ENCODE measurements around the gene NELFB. TPM values are rescaled to one million over a fixed set of nuclear protein-coding genes. Genes with fewer than 3 reads are reported as not detected.

NELFB gene
- total and polyA plus RNA-seq, 4 donors = 30.4 to 56.2 (median 44.2) TPM

DNA sequence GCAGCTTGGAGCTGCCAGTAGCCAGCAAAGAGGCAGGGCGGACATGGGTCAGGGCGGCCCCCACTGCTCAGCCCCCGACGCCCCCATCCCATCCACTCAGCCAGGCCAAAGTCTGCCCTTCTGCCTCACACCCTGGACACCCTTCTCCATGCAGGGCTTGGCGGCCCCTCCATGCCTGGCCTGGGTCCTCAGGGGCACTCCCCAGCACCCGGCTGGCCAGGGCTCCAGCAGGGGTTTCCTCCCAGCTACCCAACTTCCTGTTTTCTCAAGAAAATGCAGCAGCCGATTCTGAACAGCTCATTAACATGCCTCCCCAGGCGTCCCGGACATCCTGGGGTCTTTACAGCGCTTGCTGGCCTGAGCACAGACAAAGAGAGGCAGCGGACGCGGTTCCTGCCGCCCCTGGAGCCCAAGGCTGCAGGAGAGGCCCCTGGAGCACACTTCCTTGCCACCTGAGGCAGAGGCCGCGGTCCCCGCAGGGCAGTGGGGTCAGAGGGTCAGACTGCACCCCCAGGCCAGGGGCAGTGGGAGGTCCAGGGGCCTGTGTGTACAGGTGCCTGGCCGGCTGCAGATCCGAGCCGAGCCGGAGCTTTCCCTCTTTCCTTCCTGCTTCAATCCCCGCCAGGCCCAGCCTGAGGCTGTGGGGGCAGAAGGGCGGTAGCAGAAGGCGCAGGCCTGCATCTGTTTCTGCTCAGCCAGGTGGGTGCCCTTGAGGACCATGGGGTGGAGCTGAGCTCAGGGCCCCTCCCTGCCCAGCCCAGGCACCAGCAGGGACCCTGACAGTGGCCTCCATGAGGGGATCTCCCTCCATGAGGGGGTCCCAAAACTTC lies 65.6 kb downstream of the NELFB start:
- H3K9me3 ChIP-seq (ENCODE audit: control insufficient read depth in 4 of 4, insufficient read depth in 3 of 4, low read length in 3 of 4) = no peaks in the 10 kb centered on the region
- peak in 2 of 3 donors; percentile 58 to 80 for DNase-seq
- H3K27ac ChIP-seq (ENCODE audit: low read depth in 1 of 2, low read length in 1 of 2) = peak overlapping the region; percentile 7 to 82
- 20 to 42% methylated on average over 23 to 24 of the region's 24 CpGs for WGBS, 2 donors
- H3K27me3 ChIP-seq (ENCODE audit: control insufficient read depth in 3 of 3, insufficient read depth in 3 of 3, low read length in 2 of 3) = no peaks in the 10 kb centered on the region
- ATAC-seq (ENCODE audit: insufficient read depth, low FRiP score) = no peak
- no peaks in the 10 kb centered on the region for H3K36me3 ChIP-seq (ENCODE audit: control insufficient read depth in 4 of 4, insufficient read depth in 4 of 4, low read length in 4 of 4)
- TF ChIP-seq, protein P1, sequence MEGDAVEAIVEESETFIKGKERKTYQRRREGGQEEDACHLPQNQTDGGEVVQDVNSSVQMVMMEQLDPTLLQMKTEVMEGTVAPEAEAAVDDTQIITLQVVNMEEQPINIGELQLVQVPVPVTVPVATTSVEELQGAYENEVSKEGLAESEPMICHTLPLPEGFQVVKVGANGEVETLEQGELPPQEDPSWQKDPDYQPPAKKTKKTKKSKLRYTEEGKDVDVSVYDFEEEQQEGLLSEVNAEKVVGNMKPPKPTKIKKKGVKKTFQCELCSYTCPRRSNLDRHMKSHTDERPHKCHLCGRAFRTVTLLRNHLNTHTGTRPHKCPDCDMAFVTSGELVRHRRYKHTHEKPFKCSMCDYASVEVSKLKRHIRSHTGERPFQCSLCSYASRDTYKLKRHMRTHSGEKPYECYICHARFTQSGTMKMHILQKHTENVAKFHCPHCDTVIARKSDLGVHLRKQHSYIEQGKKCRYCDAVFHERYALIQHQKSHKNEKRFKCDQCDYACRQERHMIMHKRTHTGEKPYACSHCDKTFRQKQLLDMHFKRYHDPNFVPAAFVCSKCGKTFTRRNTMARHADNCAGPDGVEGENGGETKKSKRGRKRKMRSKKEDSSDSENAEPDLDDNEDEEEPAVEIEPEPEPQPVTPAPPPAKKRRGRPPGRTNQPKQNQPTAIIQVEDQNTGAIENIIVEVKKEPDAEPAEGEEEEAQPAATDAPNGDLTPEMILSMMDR (IDR thresholded peaks at IDR 0.05; ENCODE audit: control extremely low read depth, extremely low read depth) = no peak
- peaks cover 0 to 20% (median under 1%) of the 10 kb centered on the region in 5 donors for H3K4me1 ChIP-seq (ENCODE audit: control insufficient read depth in 5 of 5, insufficient read depth in 5 of 5, low read length in 5 of 5)
- H3K4me3 ChIP-seq = no peak overlapping the region
- no peak overlapping the region for H3K9ac ChIP-seq (ENCODE audit: insufficient read depth in 1 of 2, low read length in 2 of 2)

DNA sequence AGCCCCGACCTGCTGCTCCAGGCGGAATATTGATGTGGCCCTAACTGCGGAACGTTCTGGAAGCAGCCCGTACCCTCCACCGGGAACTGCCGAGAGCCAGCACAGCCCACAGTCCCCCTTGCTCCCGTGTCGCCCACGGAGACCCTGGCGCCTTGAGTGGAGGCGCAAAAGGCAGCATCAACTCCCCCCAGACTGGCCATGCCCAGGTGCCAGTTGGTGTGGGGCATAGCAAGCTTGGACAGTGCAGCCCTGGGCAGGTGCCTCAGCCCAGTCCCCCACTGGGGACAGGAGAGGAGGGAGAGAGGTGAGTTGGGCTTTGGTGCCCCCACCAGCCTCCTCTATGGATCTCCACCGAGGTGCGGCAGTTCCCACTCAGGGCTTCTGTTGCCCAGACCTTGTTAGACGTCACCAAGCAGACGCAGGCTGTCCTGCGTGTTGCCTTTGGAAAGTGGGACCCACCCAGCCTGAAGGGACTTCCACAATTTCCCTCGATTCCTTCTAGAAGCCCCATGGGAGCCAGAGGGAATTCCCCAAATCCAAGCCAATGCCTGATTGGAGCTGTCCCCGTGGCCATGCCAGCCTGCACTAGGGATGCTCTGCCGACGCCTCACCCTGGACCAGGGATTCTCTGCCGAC lies 66.7 kb downstream of the NELFB start:
- TF ChIP-seq, protein P1 (IDR thresholded peaks at IDR 0.05; ENCODE audit: control extremely low read depth, extremely low read depth) = no peak
- Histone ChIP-seq H3K9me3 (ENCODE audit: control insufficient read depth in 4 of 4, insufficient read depth in 3 of 4, low read length in 3 of 4) (no peaks in the 10 kb centered on the region), H3K27me3 (ENCODE audit: control insufficient read depth in 3 of 3, insufficient read depth in 3 of 3, low read length in 2 of 3) (no peaks in the 10 kb centered on the region), H3K36me3 (ENCODE audit: control insufficient read depth in 4 of 4, insufficient read depth in 4 of 4, low read length in 4 of 4) (no peaks in the 10 kb centered on the region), H3K4me1 (ENCODE audit: control insufficient read depth in 5 of 5, insufficient read depth in 5 of 5, low read length in 5 of 5) (peaks cover 0 to 12% (median 0%) of the 10 kb centered on the region in 5 donors), H3K9ac (ENCODE audit: insufficient read depth in 1 of 2, low read length in 2 of 2) (no peak overlapping the region), H3K27ac (ENCODE audit: low read depth in 1 of 2, low read length in 1 of 2) (peak overlapping the region in 1 of 2 donors; percentile 34), H3K4me3 (no peak overlapping the region)
- ATAC-seq (ENCODE audit: insufficient read depth, low FRiP score) = no peak
- 91 to 93% methylated on average over 22 of the region's 22 CpGs for WGBS, 2 donors
- DNase-seq = no peak

Other genes starting within 250 kb of the NELFB start
- gene ABCA2, start 227.1 kb upstream of the NELFB start, total RNA-seq = 10 to 100 TPM; 13.4 to 39.0 TPM
- gene ABCA2, start 227.1 kb upstream of the NELFB start, polyA plus RNA-seq = 10 to 100 TPM; 14.8 to 18.1 TPM
- 1 to 10 TPM in 1 of 2 donors, under 1 TPM in 1; 0.37 to 1.0 TPM for gene FUT7, start 223.2 kb upstream of the NELFB start, total RNA-seq
- gene FUT7, start 223.2 kb upstream of the NELFB start, polyA plus RNA-seq = 1 to 10 TPM in 1 of 2 donors, under 1 TPM in 1; 0.45 to 5.5 TPM
- 10 to 100 TPM; 28.7 to 99.3 TPM for gene NPDC1, start 209.2 kb upstream of the NELFB start, total RNA-seq
- 10 to 100 TPM; 49.0 to 87.5 TPM for gene NPDC1, start 209.2 kb upstream of the NELFB start, polyA plus RNA-seq
- gene ENTPD2, start 201.3 kb upstream of the NELFB start, total RNA-seq = 1 to 10 TPM; 1.8 to 3.2 TPM
- gene ENTPD2, start 201.3 kb upstream of the NELFB start, polyA plus RNA-seq = under 1 TPM; 0.39 to 0.53 TPM
- 1 to 10 TPM; 1.4 to 1.7 TPM for gene SAPCD2, start 184.8 kb upstream of the NELFB start, total RNA-seq
- gene SAPCD2, start 184.8 kb upstream of the NELFB start, polyA plus RNA-seq = 1 to 10 TPM; 1.3 to 2.1 TPM
- gene UAP1L1, start 177.8 kb upstream of the NELFB start, total RNA-seq = 10 to 100 TPM; 12.2 to 35.5 TPM
- gene UAP1L1, start 177.8 kb upstream of the NELFB start, polyA plus RNA-seq = 10 to 100 TPM; 14.5 to 19.7 TPM
- 10 to 100 TPM; 56.7 to 70.9 TPM for gene MAN1B1, start 168.3 kb upstream of the NELFB start, total RNA-seq
- 10 to 100 TPM; 40.3 to 56.9 TPM for gene MAN1B1, start 168.3 kb upstream of the NELFB start, polyA plus RNA-seq
- gene DPP7, start 140.6 kb upstream of the NELFB start, total RNA-seq = 100 to 1,000 TPM in 1 of 2 donors, 10 to 100 TPM in 1; 48.0 to 236 TPM
- 100 to 1,000 TPM; 220 to 436 TPM for gene DPP7, start 140.6 kb upstream of the NELFB start, polyA plus RNA-seq
- gene GRIN1, start 116.2 kb upstream of the NELFB start, total RNA-seq = under 1 TPM; 0.06 to 0.49 TPM
- gene GRIN1, start 116.2 kb upstream of the NELFB start, polyA plus RNA-seq = under 1 TPM; 0.18 to 0.51 TPM
- gene LRRC26, start 85.3 kb upstream of the NELFB start, total RNA-seq = 1 to 10 TPM in 1 of 2 donors, under 1 TPM in 1; 0.77 to 5.2 TPM
- under 1 TPM; 0.12 to 0.37 TPM for gene LRRC26, start 85.3 kb upstream of the NELFB start, polyA plus RNA-seq
- not detected for gene TMEM210, start 83.3 kb upstream of the NELFB start, total RNA-seq
- gene TMEM210, start 83.3 kb upstream of the NELFB start, polyA plus RNA-seq = not detected
- gene ANAPC2, start 66.8 kb upstream of the NELFB start, total RNA-seq = 10 to 100 TPM; 31.9 to 60.9 TPM
- gene ANAPC2, start 66.8 kb upstream of the NELFB start, polyA plus RNA-seq = 10 to 100 TPM; 32.3 to 50.0 TPM
- gene SSNA1, start 66.7 kb upstream of the NELFB start, total RNA-seq = 10 to 100 TPM; 40.8 to 87.0 TPM
- gene SSNA1, start 66.7 kb upstream of the NELFB start, polyA plus RNA-seq = 100 to 1,000 TPM; 114 to 144 TPM
- gene TPRN, start 54.6 kb upstream of the NELFB start, total RNA-seq = 10 to 100 TPM in 1 of 2 donors, 1 to 10 TPM in 1; 8.9 to 30.6 TPM
- gene TPRN, start 54.6 kb upstream of the NELFB start, polyA plus RNA-seq = 10 to 100 TPM; 12.6 to 18.3 TPM
- gene TMEM203, start 49.7 kb upstream of the NELFB start, total RNA-seq = 10 to 100 TPM; 26.0 to 35.8 TPM
- gene TMEM203, start 49.7 kb upstream of the NELFB start, polyA plus RNA-seq = 10 to 100 TPM; 31.8 to 39.3 TPM
- gene NDOR1, start 49.6 kb upstream of the NELFB start, total RNA-seq = 10 to 100 TPM in 1 of 2 donors, 1 to 10 TPM in 1; 4.5 to 22.0 TPM
- 10 to 100 TPM; 11.8 to 12.2 TPM for gene NDOR1, start 49.6 kb upstream of the NELFB start, polyA plus RNA-seq
- 1 to 10 TPM; 1.7 to 7.5 TPM for gene RNF208, start 33.1 kb upstream of the NELFB start, total RNA-seq
- 10 to 100 TPM in 1 of 2 donors, 1 to 10 TPM in 1; 3.1 to 12.0 TPM for gene RNF208, start 33.1 kb upstream of the NELFB start, polyA plus RNA-seq
- gene CYSRT1, start 30.2 kb upstream of the NELFB start, total RNA-seq = under 1 TPM in 1 of 2 donors, not detected in 1; 0.92 TPM
- gene CYSRT1, start 30.2 kb upstream of the NELFB start, polyA plus RNA-seq = 1 to 10 TPM in 1 of 2 donors, under 1 TPM in 1; 0.70 to 2.7 TPM
- gene RNF224, start 27.8 kb upstream of the NELFB start, total RNA-seq = 1 to 10 TPM in 1 of 2 donors, under 1 TPM in 1; 0.52 to 1.1 TPM
- gene RNF224, start 27.8 kb upstream of the NELFB start, polyA plus RNA-seq = 1 to 10 TPM in 1 of 2 donors, under 1 TPM in 1; 0.24 to 1.1 TPM
- under 1 TPM in 1 of 2 donors, not detected in 1; 0.65 TPM for gene SLC34A3, start 24.4 kb upstream of the NELFB start, total RNA-seq
- under 1 TPM; 0.03 to 0.12 TPM for gene SLC34A3, start 24.4 kb upstream of the NELFB start, polyA plus RNA-seq
- 100 to 1,000 TPM; 163 to 505 TPM for gene TUBB4B, start 14.0 kb upstream of the NELFB start, total RNA-seq
- gene TUBB4B, start 14.0 kb upstream of the NELFB start, polyA plus RNA-seq = 100 to 1,000 TPM; 326 to 338 TPM
- not detected for gene STPG3, start 4.0 kb upstream of the NELFB start, total RNA-seq
- gene STPG3, start 4.0 kb upstream of the NELFB start, polyA plus RNA-seq = under 1 TPM in 1 of 2 donors, not detected in 1; 0.18 TPM
- 10 to 100 TPM; 12.1 to 42.5 TPM for gene TOR4A, start 22.4 kb downstream of the NELFB start, total RNA-seq
- 10 to 100 TPM in 1 of 2 donors, 1 to 10 TPM in 1; 9.6 to 29.2 TPM for gene TOR4A, start 22.4 kb downstream of the NELFB start, polyA plus RNA-seq
- gene NRARP, start 46.9 kb downstream of the NELFB start, total RNA-seq = 10 to 100 TPM in 1 of 2 donors, 1 to 10 TPM in 1; 5.2 to 10.8 TPM
- gene NRARP, start 46.9 kb downstream of the NELFB start, polyA plus RNA-seq = 1 to 10 TPM; 2.1 to 6.4 TPM
- gene EXD3, start 167.8 kb downstream of the NELFB start, total RNA-seq = 10 to 100 TPM; 17.5 to 21.5 TPM
- 10 to 100 TPM in 1 of 2 donors, 1 to 10 TPM in 1; 8.6 to 30.5 TPM for gene EXD3, start 167.8 kb downstream of the NELFB start, polyA plus RNA-seq
- 10 to 100 TPM in 1 of 2 donors, 1 to 10 TPM in 1; 3.1 to 10.1 TPM for gene NOXA1, start 168.1 kb downstream of the NELFB start, total RNA-seq
- gene NOXA1, start 168.1 kb downstream of the NELFB start, polyA plus RNA-seq = 10 to 100 TPM in 1 of 2 donors, 1 to 10 TPM in 1; 2.1 to 11.7 TPM
- under 1 TPM; 0.14 to 0.28 TPM for gene ENTPD8, start 186.0 kb downstream of the NELFB start, total RNA-seq
- under 1 TPM; 0.08 to 0.45 TPM for gene ENTPD8, start 186.0 kb downstream of the NELFB start, polyA plus RNA-seq
- 10 to 100 TPM; 13.8 to 34.1 TPM for gene NSMF, start 204.0 kb downstream of the NELFB start, total RNA-seq
- gene NSMF, start 204.0 kb downstream of the NELFB start, polyA plus RNA-seq = 10 to 100 TPM; 26.1 to 39.8 TPM